ENCODE results near the gene UXS1. TPM values are rescaled to one million over a fixed set of nuclear protein-coding genes. Genes with fewer than 3 reads are reported as not detected.

Gene UXS1
- total RNA-seq, 4 donors from 2014 or later: 16.7 to 46.2 (median 34.9) TPM

DNA sequence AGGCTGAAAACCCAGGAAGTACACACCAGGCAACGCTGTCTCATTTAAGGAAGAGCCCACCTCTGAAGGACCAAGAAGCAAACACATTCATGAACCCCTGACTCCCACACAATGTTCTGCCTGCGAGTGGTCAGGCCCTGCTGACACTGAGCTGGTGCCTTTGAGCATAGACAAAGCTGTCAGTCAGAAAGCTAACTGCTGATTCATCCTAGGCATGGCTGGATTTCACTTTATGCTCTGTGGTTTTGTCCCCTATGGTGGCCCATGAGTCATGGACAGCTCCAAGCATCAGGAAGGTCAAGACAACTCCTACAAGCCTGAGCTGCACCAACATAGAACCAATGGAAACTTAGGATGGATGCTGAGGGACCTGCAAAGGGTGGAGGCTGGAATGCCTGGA is 78.9 kb downstream of the UXS1 start:
- H3K4me3 ChIP-seq (ENCODE audit: low read depth, poor library complexity, severe bottlenecking): no peak overlapping the region
- 77 to 90% methylated on average over 2 of the region's 2 CpGs for whole genome bisulfite sequencing, 2 donors
- TF ChIP-seq, protein P1, sequence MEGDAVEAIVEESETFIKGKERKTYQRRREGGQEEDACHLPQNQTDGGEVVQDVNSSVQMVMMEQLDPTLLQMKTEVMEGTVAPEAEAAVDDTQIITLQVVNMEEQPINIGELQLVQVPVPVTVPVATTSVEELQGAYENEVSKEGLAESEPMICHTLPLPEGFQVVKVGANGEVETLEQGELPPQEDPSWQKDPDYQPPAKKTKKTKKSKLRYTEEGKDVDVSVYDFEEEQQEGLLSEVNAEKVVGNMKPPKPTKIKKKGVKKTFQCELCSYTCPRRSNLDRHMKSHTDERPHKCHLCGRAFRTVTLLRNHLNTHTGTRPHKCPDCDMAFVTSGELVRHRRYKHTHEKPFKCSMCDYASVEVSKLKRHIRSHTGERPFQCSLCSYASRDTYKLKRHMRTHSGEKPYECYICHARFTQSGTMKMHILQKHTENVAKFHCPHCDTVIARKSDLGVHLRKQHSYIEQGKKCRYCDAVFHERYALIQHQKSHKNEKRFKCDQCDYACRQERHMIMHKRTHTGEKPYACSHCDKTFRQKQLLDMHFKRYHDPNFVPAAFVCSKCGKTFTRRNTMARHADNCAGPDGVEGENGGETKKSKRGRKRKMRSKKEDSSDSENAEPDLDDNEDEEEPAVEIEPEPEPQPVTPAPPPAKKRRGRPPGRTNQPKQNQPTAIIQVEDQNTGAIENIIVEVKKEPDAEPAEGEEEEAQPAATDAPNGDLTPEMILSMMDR (IDR thresholded peaks at IDR 0.05): peak in 1 of 3 donors; percentile 16
- no peak for TF ChIP-seq POLR2A (IDR thresholded peaks at IDR 0.05)
- no peak for DNase-seq (ENCODE audit: low spot score in 2 of 2)
- intact Hi-C loops (cut with DNase I; ENCODE audit: low total_unique reads): no loop called here

DNA sequence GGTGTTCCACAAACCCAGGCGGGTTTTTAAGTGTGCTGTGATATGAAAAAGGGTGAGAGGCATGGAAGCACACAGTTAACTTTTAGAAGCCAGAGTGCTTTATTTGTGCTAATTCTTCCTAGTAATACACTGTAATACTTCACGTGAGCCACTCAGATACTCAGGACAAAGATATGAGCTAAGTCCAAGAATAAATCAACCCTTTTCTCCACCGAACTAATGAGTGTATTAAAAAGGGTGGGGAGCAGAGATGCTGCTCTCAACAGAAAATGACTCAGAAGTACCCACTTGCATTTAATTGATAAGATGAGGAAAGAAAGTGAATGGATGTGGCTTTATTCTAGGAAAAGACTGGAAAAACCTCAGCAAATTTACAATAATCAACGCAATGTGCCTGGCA is 79.9 kb downstream of the UXS1 start:
- intact Hi-C loops (cut with DNase I; ENCODE audit: low total_unique reads): loop anchor here (5.0 kb wide), 1 partner anchor 428 kb away; no protein-coding TSS in a partner anchor

DNA sequence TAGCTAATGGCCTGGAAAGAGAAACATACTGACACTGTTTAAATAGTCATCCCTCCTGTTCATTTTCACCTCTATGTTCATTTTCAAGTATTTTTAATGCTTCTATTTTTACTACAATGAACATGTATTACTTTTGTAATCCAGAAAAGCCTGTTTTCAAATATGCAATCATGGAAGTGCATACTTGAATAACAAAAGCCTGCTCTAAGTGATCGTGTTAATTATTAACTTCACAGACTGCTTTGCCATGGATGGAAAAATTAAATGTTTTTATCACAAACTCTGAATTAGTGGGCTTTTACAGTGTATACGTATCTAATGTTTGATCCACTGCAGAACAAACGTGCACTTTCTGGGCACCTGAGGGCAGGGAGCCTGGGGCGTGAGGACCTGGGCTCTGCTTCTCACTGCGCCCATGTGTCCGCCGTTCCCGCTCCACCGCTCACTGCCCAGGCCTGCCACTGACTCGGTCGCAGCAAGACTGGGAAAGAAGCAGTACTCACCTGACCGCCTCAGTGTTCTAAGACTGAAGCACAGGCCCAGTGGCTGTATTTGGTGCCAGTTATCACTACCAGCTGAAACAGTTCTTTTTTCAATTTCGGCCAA is 80.6 kb downstream of the UXS1 start:
- TF ChIP-seq, protein P1 (IDR thresholded peaks at IDR 0.05): no peak
- TF ChIP-seq POLR2A (IDR thresholded peaks at IDR 0.05): no peak
- H3K4me3 ChIP-seq (ENCODE audit: low read depth, poor library complexity, severe bottlenecking): no peak overlapping the region
- DNase-seq (ENCODE audit: low spot score in 2 of 2): no peak
- WGBS, 2 donors: 85 to 92% methylated on average over 13 of the region's 13 CpGs
- intact Hi-C loops (cut with DNase I; ENCODE audit: low total_unique reads): loop anchor here (5.0 kb wide), 1 partner anchor 429 kb away; no protein-coding TSS in a partner anchor

More for the DNA sequence above, 79.9 kb downstream of the UXS1 start:
- no peak overlapping the region for H3K4me3 ChIP-seq (ENCODE audit: low read depth, poor library complexity, severe bottlenecking)
- 86 to 91% methylated on average over 4 of the region's 4 CpGs for WGBS, 2 donors
- TF ChIP-seq POLR2A (IDR thresholded peaks at IDR 0.05): no peak
- TF ChIP-seq, protein P1 (IDR thresholded peaks at IDR 0.05): no peak
- no peak for DNase-seq (ENCODE audit: low spot score in 2 of 2)

DNA sequence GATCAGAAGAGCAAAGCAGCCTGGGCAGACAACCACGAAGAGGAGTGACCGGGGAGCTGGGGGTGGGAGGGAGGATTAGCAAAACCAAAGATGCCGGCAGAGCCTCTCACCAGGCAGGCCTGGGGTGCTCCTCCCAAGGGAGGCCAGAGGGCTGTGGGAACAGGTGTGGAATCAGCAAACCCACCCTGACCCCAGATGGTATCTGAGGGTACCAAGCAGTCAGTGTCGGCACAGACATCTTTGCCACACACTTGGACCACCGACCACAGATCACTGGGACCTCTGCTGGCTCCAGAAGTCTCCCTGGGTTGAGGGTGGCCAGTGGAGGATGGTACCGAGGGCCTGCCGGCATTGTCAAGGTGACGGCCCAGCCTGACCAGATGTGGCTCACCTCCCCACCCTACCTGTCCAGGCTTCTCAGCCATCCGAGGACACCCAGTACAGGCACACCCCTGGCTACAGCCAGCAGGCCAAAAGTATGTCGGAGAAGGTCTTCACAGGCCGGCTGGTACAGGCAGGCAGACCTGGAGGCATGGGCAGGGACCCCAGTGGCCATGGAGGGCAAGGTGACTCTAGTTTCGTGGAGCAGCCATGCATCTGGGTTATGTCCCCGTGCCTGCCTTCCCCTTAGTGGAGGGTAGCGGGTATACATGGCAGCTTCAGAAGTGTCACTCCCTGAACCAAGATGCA is 82.1 kb downstream of the UXS1 start:
- no peak for TF ChIP-seq POLR2A (IDR thresholded peaks at IDR 0.05)
- TF ChIP-seq, protein P1 (IDR thresholded peaks at IDR 0.05): no peak
- DNase-seq (ENCODE audit: low spot score in 2 of 2): peak in 1 of 2 donors; percentile 72
- WGBS, 2 donors: 93 to 99% methylated on average over 14 of the region's 14 CpGs
- intact Hi-C loops (cut with DNase I; ENCODE audit: low total_unique reads): loop anchor here (5.0 kb wide), 1 partner anchor 430 kb away; no protein-coding TSS in a partner anchor
- H3K4me3 ChIP-seq (ENCODE audit: low read depth, poor library complexity, severe bottlenecking): no peak overlapping the region

DNA sequence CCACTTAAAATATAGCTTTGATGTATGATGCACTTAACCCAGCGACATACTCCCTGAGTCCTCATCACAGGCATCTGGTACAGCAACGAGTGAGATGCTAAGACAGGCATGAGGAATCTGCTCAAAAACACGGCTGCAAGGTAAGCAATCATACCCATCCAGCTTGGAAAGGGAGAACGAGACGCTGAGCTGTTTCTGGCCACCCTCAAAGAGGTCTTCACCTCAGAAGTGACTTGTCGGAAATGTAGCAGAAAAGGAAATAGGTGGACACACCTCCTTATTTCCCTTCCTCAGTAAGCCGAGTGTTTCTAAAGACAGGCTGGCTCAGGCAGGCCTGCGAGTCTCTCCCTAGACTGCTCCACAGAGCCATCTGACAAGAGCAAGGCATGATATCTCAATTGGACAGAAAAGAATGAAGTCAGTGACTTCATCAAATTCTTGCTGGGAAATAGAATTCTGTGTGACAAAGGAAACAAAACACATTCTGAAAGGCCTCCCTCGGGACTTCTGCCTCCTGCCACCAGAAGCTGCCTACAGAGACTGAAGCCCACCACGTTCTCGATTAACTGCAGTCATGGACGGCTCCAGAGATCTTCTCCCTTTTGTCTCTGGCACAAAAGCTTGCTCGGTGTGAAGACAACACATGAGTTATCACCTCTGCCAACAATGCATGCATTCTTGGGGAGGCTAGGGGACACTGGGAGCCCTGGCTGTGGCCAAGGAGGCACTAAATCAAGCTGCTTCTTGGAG is 84.3 kb downstream of the UXS1 start:
- intact Hi-C loops (cut with DNase I; ENCODE audit: low total_unique reads): loop anchor here (5.0 to 10.0 kb wide), 2 partner anchors 355 to 432 kb away; partner anchors contain the start of gene RGPD3
- no peak overlapping the region for H3K4me3 ChIP-seq (ENCODE audit: low read depth, poor library complexity, severe bottlenecking)
- DNase-seq (ENCODE audit: low spot score in 2 of 2): peak in 1 of 2 donors; percentile 57
- WGBS, 2 donors: 80 to 89% methylated on average over 13 of the region's 13 CpGs
- TF ChIP-seq, protein P1 (IDR thresholded peaks at IDR 0.05): no peak
- TF ChIP-seq POLR2A (IDR thresholded peaks at IDR 0.05): no peak
